ENCODE results near the gene SYNGR2. TPM values are rescaled to one million over a fixed set of nuclear protein-coding genes. Genes with fewer than 3 reads are reported as not detected.
A peak's percentile ranks its signal among the peaks of the same experiment; 100 is the strongest.

Gene SYNGR2
- total RNA-seq, 1 donor from 2014 or later = 57.6 TPM

DNA sequence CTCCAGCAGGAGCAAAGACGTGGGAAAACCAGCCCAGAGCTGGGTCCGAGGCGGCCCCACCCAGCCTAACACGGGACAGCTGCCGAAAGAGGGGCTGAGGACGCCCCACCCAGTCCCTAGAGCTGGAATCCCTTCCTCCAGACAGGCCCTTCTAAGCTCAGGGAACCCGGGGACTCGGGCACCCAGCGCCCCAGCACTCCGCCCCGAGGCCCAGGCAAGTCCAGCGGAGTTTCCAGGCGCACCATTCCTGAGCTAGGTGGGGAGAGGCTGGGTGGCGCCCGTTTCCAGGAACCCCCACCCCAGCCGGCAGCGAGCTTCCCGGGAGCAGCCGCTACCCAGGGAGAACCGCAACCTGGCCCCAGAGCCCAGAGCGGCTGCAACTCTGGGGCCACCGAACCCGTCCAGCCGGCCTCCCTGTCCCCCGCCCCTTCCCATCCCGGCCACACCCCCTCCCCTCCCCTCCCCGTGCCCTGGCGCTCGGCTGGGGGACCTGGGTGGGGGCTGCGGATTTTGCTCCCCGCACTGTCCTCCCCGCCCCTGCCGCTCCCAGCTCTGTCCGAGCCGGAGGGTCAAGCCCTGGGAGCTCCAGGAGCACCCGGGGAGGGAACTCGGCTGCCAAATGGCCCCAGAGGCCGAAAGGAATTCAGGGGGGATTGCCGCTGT, 40.4 kb upstream of the SYNGR2 start:
- H3K27ac Mint-ChIP-seq (ENCODE audit: unreplicated experiment) = peak overlapping the region; percentile 36
- peaks cover 2% of the 10 kb centered on the region for H3K36me3 Mint-ChIP-seq (ENCODE audit: low read depth)
- H3K27me3 Mint-ChIP-seq (ENCODE audit: low read depth) = no peaks in the 10 kb centered on the region
- H3K4me3 Mint-ChIP-seq (ENCODE audit: unreplicated experiment) = peak overlapping the region; percentile 77
- no peaks in the 10 kb centered on the region for H3K9me3 Mint-ChIP-seq (ENCODE audit: low read depth)
- no peak for TF ChIP-seq CTCF (IDR thresholded peaks at IDR 0.05)
- H3K4me1 Mint-ChIP-seq (ENCODE audit: low read depth) = peaks cover 12% of the 10 kb centered on the region
- no peak for DNase-seq (ENCODE audit: low spot score)

- Mint-ChIP-seq H3K27ac (ENCODE audit: unreplicated experiment) (peak within 1 kb of the TSS; percentile 36), H3K27me3 (ENCODE audit: low read depth) (no peaks in the 10 kb centered on the region), H3K4me3 (ENCODE audit: unreplicated experiment) (peak within 1 kb of the TSS; percentile 78), H3K9me3 (ENCODE audit: low read depth) (no peaks in the 10 kb centered on the region), H3K4me1 (ENCODE audit: low read depth) (peaks cover 12% of the 10 kb centered on the region), H3K36me3 (ENCODE audit: low read depth) (peaks cover under 1% of the 10 kb centered on the region)
- no peak for DNase-seq (ENCODE audit: low spot score)
- TF ChIP-seq CTCF (IDR thresholded peaks at IDR 0.05) = no peak
Observed at GRCh38 chr17:78128551-78129350, 39.6 kb upstream of the SYNGR2 start, which contains the start of gene TMC6. Gene TMC6 (minus strand): TSS chr17:78128755. CDS start chr17:78126832, 1,923 bp downstream.

DNA sequence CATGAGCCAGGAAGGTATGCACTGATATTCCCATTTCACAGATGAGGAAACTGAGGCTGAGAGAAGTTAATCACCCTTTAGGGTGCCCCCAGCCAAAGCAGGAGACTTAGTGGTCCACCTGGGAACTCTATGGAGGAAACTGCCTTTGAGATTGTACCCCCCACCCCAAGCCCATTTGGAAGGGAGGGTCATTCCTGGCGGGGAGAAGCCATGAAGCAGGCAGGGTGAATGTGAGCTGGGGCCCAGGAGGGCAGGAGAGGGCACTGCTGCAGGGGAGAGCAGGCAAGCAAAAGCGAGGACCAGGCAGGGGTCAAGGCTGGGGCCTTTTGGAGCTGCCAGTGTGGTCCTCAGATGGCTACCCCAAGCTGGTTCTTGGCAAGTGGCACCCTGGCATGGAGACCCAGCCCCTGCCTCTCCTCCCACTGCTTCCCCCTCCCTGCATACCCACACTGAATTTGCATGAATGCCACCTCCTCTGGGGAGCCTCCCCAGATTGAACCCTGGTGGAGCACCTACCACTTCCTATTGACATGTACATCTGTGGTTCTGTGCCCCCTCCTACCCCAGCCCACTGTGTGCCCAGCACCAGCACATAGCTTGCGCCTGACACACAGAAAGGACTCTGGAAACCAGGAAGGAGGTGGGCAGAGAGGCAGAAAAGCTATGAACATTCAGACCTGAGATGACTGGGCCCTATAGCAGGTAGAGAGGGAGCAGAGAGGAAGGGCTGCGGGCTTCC, 38.9 kb upstream of the SYNGR2 start:
- no peak overlapping the region for H3K27ac Mint-ChIP-seq (ENCODE audit: unreplicated experiment)
- peaks cover 2% of the 10 kb centered on the region for H3K27me3 Mint-ChIP-seq (ENCODE audit: low read depth)
- peaks cover 12% of the 10 kb centered on the region for H3K4me1 Mint-ChIP-seq (ENCODE audit: low read depth)
- TF ChIP-seq CTCF (IDR thresholded peaks at IDR 0.05) = no peak
- no peak for DNase-seq (ENCODE audit: low spot score)
- H3K36me3 Mint-ChIP-seq (ENCODE audit: low read depth) = no peaks in the 10 kb centered on the region
- H3K4me3 Mint-ChIP-seq (ENCODE audit: unreplicated experiment) = peak overlapping the region; percentile 78
- H3K9me3 Mint-ChIP-seq (ENCODE audit: low read depth) = no peaks in the 10 kb centered on the region

- peaks cover 2% of the 10 kb centered on the region for H3K27me3 Mint-ChIP-seq (ENCODE audit: low read depth)
- no peak overlapping the region for H3K27ac Mint-ChIP-seq (ENCODE audit: unreplicated experiment)
- TF ChIP-seq CTCF (IDR thresholded peaks at IDR 0.05) = no peak
- H3K4me3 Mint-ChIP-seq (ENCODE audit: unreplicated experiment) = no peak overlapping the region
- no peaks in the 10 kb centered on the region for H3K36me3 Mint-ChIP-seq (ENCODE audit: low read depth)
- no peaks in the 10 kb centered on the region for H3K9me3 Mint-ChIP-seq (ENCODE audit: low read depth)
- H3K4me1 Mint-ChIP-seq (ENCODE audit: low read depth) = peaks cover 12% of the 10 kb centered on the region
- DNase-seq (ENCODE audit: low spot score) = no peak
Observed at GRCh38 chr17:78130090-78130436, 38.3 kb upstream of the SYNGR2 start.

DNA sequence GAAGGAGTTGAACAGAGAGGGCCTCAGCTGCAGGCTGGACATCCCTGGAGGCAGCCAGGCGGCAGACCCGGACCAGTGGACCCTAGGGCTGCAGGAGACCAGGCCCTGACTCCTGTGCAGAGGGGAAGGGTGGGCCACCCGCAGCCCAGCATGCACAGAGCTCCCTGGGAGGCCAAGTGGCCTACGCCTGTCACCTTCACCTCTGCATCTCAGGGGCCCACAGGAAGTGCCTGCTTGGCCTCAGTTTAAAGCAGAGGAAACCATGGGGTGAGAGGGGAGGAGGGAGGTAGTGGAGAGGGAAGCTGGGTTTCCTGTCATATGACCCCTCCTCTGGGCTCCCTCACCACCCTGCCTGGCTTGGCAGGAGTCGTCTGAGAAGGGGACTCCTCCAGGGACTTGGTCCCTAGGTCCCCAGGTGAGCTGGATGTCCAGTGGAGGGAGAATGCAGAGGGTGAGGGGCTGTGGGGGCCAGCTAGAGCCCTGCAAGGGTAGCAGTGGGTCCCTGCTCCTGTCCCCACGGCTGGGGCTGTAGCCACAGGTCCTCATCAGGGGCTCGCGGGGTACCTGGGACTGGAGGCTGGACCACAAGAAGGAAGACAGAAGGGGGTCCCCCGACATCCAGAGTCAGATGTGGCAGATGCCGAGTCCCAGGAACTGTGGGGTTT, 37.8 kb upstream of the SYNGR2 start, which contains the start of gene TMC8:
Gene TMC8 (plus strand): TSS at position 335 of the 665 bp plus-strand sequence. CDS start 818 bp downstream, outside the sequence.
- no peak within 1 kb of the TSS for H3K4me3 Mint-ChIP-seq (ENCODE audit: unreplicated experiment)
- H3K27ac Mint-ChIP-seq (ENCODE audit: unreplicated experiment) = no peak within 1 kb of the TSS
- no peak for TF ChIP-seq CTCF (IDR thresholded peaks at IDR 0.05)
- DNase-seq (ENCODE audit: low spot score) = no peak
- H3K4me1 Mint-ChIP-seq (ENCODE audit: low read depth) = peaks cover 12% of the 10 kb centered on the region
- H3K27me3 Mint-ChIP-seq (ENCODE audit: low read depth) = peaks cover 2% of the 10 kb centered on the region
- no peaks in the 10 kb centered on the region for H3K9me3 Mint-ChIP-seq (ENCODE audit: low read depth)
- H3K36me3 Mint-ChIP-seq (ENCODE audit: low read depth) = no peaks in the 10 kb centered on the region
